Peyer's patch (tissue), 4 donors: ENCODE results near the gene PPP2R1B.

Experiments
- CTCF ChIP-seq, 6 experiments: fragments of 450-650 bp in 4 of 6; fragments of 200-600 bp in 2 of 6; sonication (generic) in 1 of 6; IDR thresholded peaks; one replicate each; pipeline ENCODE4 v1.5.1; 2017 to 2019; ENCODE audit warnings: antibody characterized with exemption in 6 of 6, mild to moderate bottlenecking in 3 of 6, moderate library complexity in 1 of 6
- POLR2A ChIP-seq, 2 donors: fragments of 450-650 bp; IDR thresholded peaks; one replicate each; pipeline ENCODE4 v1.5.1; 2017; ENCODE audit warnings: antibody characterized with exemption in 2 of 2, mild to moderate bottlenecking in 2 of 2, moderate library complexity in 2 of 2

GRCh38 chr11:111741751-111742150 is 24.4 kb downstream of the PPP2R1B start:
- no peak for TF ChIP-seq POLR2A (IDR thresholded peaks at IDR 0.05)
- no peak for TF ChIP-seq CTCF (IDR thresholded peaks at IDR 0.05)
